K562 (cell line): ENCODE data around the gene DISC1. TPM values are rescaled to one million over a fixed set of nuclear protein-coding genes. Genes with fewer than 3 reads are reported as not detected.

Experiments
- ATAC-seq: fragments of 200-7000 bp; cut with Tn5 transposase; 3 replicates; pipeline ENCODE4 v1.9.1; 2020; ENCODE audit warnings: moderate library complexity
- BruUV-seq: library from RNA; stranded (reverse); fragments of 400-500 nt; replicated peaks from 2 replicates; lab custom pipeline; 2021; lab: Mats Ljungman, UMichigan
- CTCF ChIA-PET: fragments of 300-600 bp; formaldehyde crosslinking; extraction: SDS; loops from one replicate; lab custom pipeline; 2021; ENCODE audit warnings: low intra/inter-chr PET ratio; lab: Yijun Ruan, JAX
- POLR2A ChIA-PET: fragments of 300-600, 350-650 bp; sonication (Branson Sonifier 250); formaldehyde crosslinking; extraction: SDS; loops from one replicate; lab custom pipeline; 2021; ENCODE audit warnings: antibody characterized with exemption, inconsistent platforms; lab: Yijun Ruan, JAX
- DNase-seq, 4 experiments: peaks; one replicate each; pipeline versions ENCODE4 v3.0.0 to v3.0.0-alpha.2; 2011 to 2018; ENCODE audit warnings: low spot score in 3 of 4, mixed read lengths in 3 of 4; ENCODE audit errors: extremely low read depth in 1 of 4
- FAIRE-seq: peaks from 2 replicates; lab custom pipeline; 2011; peaks lifted over from hg19 to GRCh38; lab: Jason Lieb, UNC
- H2AFZ ChIP-seq: 2 replicates; pipeline ENCODE4 v1.6.0; 2011; ENCODE audit warnings: low read depth, low read length, control low read depth, inconsistent platforms
- H3K27ac ChIP-seq: fragments of 200-600 bp; 3 replicates; pipeline ENCODE4 v1.8.0; 2011; ENCODE audit warnings: low read depth, mild to moderate bottlenecking, control low read depth, inconsistent platforms, low read length, moderate library complexity, mixed read lengths; ENCODE audit errors: extremely low read depth
- H3K27me3 ChIP-seq, 2 experiments: fragments of 300-600 bp in 1 of 2; 2 replicates in 1 of 2; 3 replicates in 1 of 2; pipeline versions ENCODE4 v1.6.0 to v1.8.0; 2011; ENCODE audit warnings: inconsistent platforms in 2 of 2, low read length in 2 of 2, mild to moderate bottlenecking in 1 of 2, mixed read lengths in 1 of 2, moderate library complexity in 1 of 2; ENCODE audit not compliant: control insufficient read depth in 2 of 2, insufficient read depth in 2 of 2
- H3K36me3 ChIP-seq: fragments of 300-600 bp; 3 replicates; pipeline ENCODE4 v1.8.0; 2011; ENCODE audit warnings: mild to moderate bottlenecking, low read length, inconsistent platforms; ENCODE audit not compliant: control insufficient read depth, insufficient read depth
- H3K4me1 ChIP-seq, 2 experiments: fragments of 200-600 bp in 1 of 2; replicated peaks in 1 of 2; 2 replicates in 1 of 2; 3 replicates in 1 of 2; pipeline versions ENCODE4 v1.5.1 to v1.8.0; 2011; ENCODE audit warnings: inconsistent platforms in 2 of 2, low read length in 2 of 2, mild to moderate bottlenecking in 1 of 2, mixed read lengths in 1 of 2, moderate library complexity in 1 of 2; ENCODE audit not compliant: control insufficient read depth in 2 of 2, insufficient read depth in 2 of 2
- H3K4me2 ChIP-seq: 2 replicates; pipeline ENCODE4 v1.6.1; 2011; ENCODE audit warnings: low read length, control low read depth, inconsistent platforms, mixed read lengths; ENCODE audit not compliant: insufficient read depth
- H3K4me3 ChIP-seq: fragments of 200-600 bp; sonication (generic), shearing (Covaris generic); 2 replicates; pipeline ENCODE4 v1.5.1; 2016; ENCODE audit warnings: control low read depth, inconsistent platforms
- H3K79me2 ChIP-seq: fragments of 200-600 bp; 3 replicates; pipeline ENCODE4 v1.8.0; 2011; ENCODE audit warnings: low read length, inconsistent platforms; ENCODE audit not compliant: control insufficient read depth, insufficient read depth
- H3K9ac ChIP-seq, 2 experiments: 2 replicates each; pipeline versions ENCODE4 v1.6.0 to v1.6.1; 2011; ENCODE audit warnings: low read depth in 2 of 2, low read length in 2 of 2, control low read depth in 1 of 2, inconsistent platforms in 1 of 2, mild to moderate bottlenecking in 1 of 2, mixed read lengths in 1 of 2; ENCODE audit not compliant: insufficient read depth in 1 of 2
- H3K9me1 ChIP-seq: one replicate; pipeline ENCODE4 v1.6.0; 2011; ENCODE audit warnings: inconsistent platforms, mild to moderate bottlenecking, low read length, moderate library complexity; ENCODE audit not compliant: control insufficient read depth, insufficient read depth
- H3K9me3 ChIP-seq: replicated peaks from 2 replicates; pipeline ENCODE4 v1.5.1; 2011; ENCODE audit warnings: low read depth, low read length, inconsistent platforms; ENCODE audit not compliant: control insufficient read depth, insufficient read depth
- H4K20me1 ChIP-seq: replicated peaks from 2 replicates; pipeline ENCODE4 v1.6.1; 2011; ENCODE audit warnings: low read length, inconsistent platforms, mixed read lengths; ENCODE audit not compliant: control insufficient read depth, insufficient read depth
- CHCHD3 ChIP-seq: fragments of 250-450 bp; sonication (Bioruptor Pico); IDR thresholded peaks from 2 replicates; pipeline ENCODE4 v2.1.2; 2022; ENCODE audit warnings: mild to moderate bottlenecking
- CREB1 ChIP-seq, 2 experiments: sonication (generic) in 1 of 2; formaldehyde crosslinking in 1 of 2; IDR thresholded peaks; 2 replicates each; pipeline versions ENCODE4 v1.6.1 to v1.8.0; 2012 to 2022; ENCODE audit warnings: inconsistent platforms in 1 of 2, mild to moderate bottlenecking in 1 of 2, missing genetic modification reagents in 1 of 2, moderate library complexity in 1 of 2
- CTBP1 ChIP-seq: fragments of 450-650 bp; IDR thresholded peaks from 2 replicates; pipeline ENCODE4 v1.6.1; 2016; ENCODE audit warnings: borderline replicate concordance
- GTF2F1 ChIP-seq: IDR thresholded peaks from 2 replicates; pipeline ENCODE4 v1.6.1; 2011; ENCODE audit warnings: low read depth, low read length, improper control_type of control experiment
- HNRNPH1 ChIP-seq: fragments of 200-400 bp; formaldehyde crosslinking; optimal IDR thresholded peaks from 2 replicates; pipeline ENCODE3; 2017; ENCODE audit warnings: low read depth, mild to moderate bottlenecking, low read length, moderate library complexity
- L3MBTL2 ChIP-seq: fragments of 450-650 bp; IDR thresholded peaks from 2 replicates; pipeline ENCODE4 v1.6.1; 2016; ENCODE audit warnings: mild to moderate bottlenecking, moderate library complexity
- NCOR1 ChIP-seq: fragments of 450-650 bp; IDR thresholded peaks from 2 replicates; pipeline ENCODE4 v1.6.1; 2016; ENCODE audit warnings: mild to moderate bottlenecking, moderate library complexity
- NELFE ChIP-seq: IDR thresholded peaks from 2 replicates; pipeline ENCODE4 v1.6.1; 2011; ENCODE audit warnings: mild to moderate bottlenecking; ENCODE audit not compliant: insufficient read depth, insufficient read length
- NUFIP1 ChIP-seq: fragments of 450-650 bp; IDR thresholded peaks from 2 replicates; pipeline ENCODE4 v1.6.1; 2018; ENCODE audit not compliant: partially characterized antibody
- POLR2B ChIP-seq: fragments of 450-650 bp; IDR thresholded peaks from 2 replicates; pipeline ENCODE4 v1.6.1; 2018; ENCODE audit warnings: low read depth; ENCODE audit not compliant: partially characterized antibody
- PTTG1 ChIP-seq: fragments of 450-650 bp; IDR thresholded peaks from 2 replicates; pipeline ENCODE4 v1.6.1; 2016; ENCODE audit warnings: low read depth, mild to moderate bottlenecking, missing genetic modification characterization, missing compliant biosample characterization
- TRIM28 ChIP-seq: fragments of 450-650 bp; IDR thresholded peaks from 2 replicates; pipeline ENCODE4 v1.6.1; 2017
- ZNF140 ChIP-seq: fragments of 250-450 bp; sonication (Bioruptor Pico); IDR thresholded peaks from 2 replicates; pipeline ENCODE4 v1.8.0; 2021; ENCODE audit warnings: moderate library complexity, mild to moderate bottlenecking, inconsistent platforms
- ZNF217 ChIP-seq: sonication (generic); formaldehyde crosslinking; IDR thresholded peaks from 2 replicates; pipeline ENCODE4 v1.8.0; 2022; ENCODE audit warnings: mild to moderate bottlenecking, missing genetic modification reagents
- ZNF589 ChIP-seq: fragments of 200-800 bp; sonication (Bioruptor generic); IDR thresholded peaks from 2 replicates; pipeline ENCODE4 v1.6.1; 2016; ENCODE audit warnings: low read depth, missing genetic modification characterization, missing compliant biosample characterization
- ZSCAN32 ChIP-seq: fragments of 450-650 bp; formaldehyde crosslinking; IDR thresholded peaks from 2 replicates; pipeline ENCODE4 v1.4.0; 2020; ENCODE audit warnings: mild to moderate bottlenecking, moderate library complexity
- WGBS: fragments of 100-300 bp; shearing (Covaris generic); methylation state at CpG from one replicate; pipeline ENCODE4 v1.1.6; 2016; ENCODE audit warnings: low coverage, mixed read lengths; ENCODE audit not compliant: insufficient coverage; ENCODE audit errors: missing lambda C conversion rate; 5-methylcytosine and 5-hydroxymethylcytosine counted together
- in situ Hi-C: fragments of 300-500 bp; cut with MboI; formaldehyde crosslinking; loops from 4 replicates; pipeline ENCODE4 v1.15.0; 2018; ENCODE audit warnings: inconsistent platforms, mixed read lengths
- intact Hi-C: fragments of 100-400 bp; cut with micrococcal nuclease; formaldehyde crosslinking; loops from 2 replicates; pipeline ENCODE4 v1.14.2; 2022
- polyA plus RNA-seq, 8 experiments: library from polyadenylated mRNA; depleted of rRNA in 4 of 8; stranded (reverse) in 5 of 8; unstranded in 3 of 8; fragments of >200 nt; fragmentation: Nextera tagmentation in 2 of 8; fragmentation: Illumina TruSeq in 1 of 8; extraction: Ambion mirVana in 2 of 8; extraction: Trizol in 1 of 8; gene quantifications; 2 replicates each; pipeline versions ENCODE4 v1.2.1 to v1.2.3, GENCODE V29; 2011 to 2014; ENCODE audit warnings: inconsistent platforms in 1 of 8, missing spikeins in 1 of 8
- total RNA-seq, 7 experiments: library from RNA; depleted of rRNA in 6 of 7; stranded (reverse); fragments of >200 nt in 6 of 7; fragmentation: Illumina TruSeq in 2 of 7; extraction: Trizol in 2 of 7; gene quantifications; 2 replicates each; pipeline versions ENCODE4 v1.2.1 to v1.2.3, GENCODE V29; 2011 to 2021; ENCODE audit warnings: low replicate concordance in 1 of 7
- TF ChIP-seq, protein P1 (sequence below), 3 experiments: IDR thresholded peaks in 2 of 3; conservative IDR thresholded peaks in 1 of 3; 2 replicates each; pipeline ENCODE4 v1.5.1; 2011 to 2012; ENCODE audit warnings: low read length in 3 of 3, mild to moderate bottlenecking in 3 of 3, control low read depth in 2 of 3, improper control_type of control experiment in 1 of 3, inconsistent platforms in 1 of 3, low read depth in 1 of 3, mixed read lengths in 1 of 3, moderate library complexity in 1 of 3; ENCODE audit not compliant: insufficient read depth in 2 of 3
- TF ChIP-seq, protein P2 (sequence below): IDR thresholded peaks from 2 replicates; pipeline ENCODE4 v1.6.1; 2016; ENCODE audit warnings: missing genetic modification characterization, missing compliant biosample characterization
- TF ChIP-seq, protein P3 (sequence below): fragments of 250-450 bp; sonication (Bioruptor Pico); IDR thresholded peaks from 2 replicates; pipeline ENCODE4 v1.8.0; 2022; ENCODE audit warnings: inconsistent platforms

The DISC1 gene
- total and polyA plus RNA-seq, 9 of the 15 experiments (the other 6 are each of a cell fraction or from before 2014, with no cell fraction given): 0.01 to 0.11 (median 0.08) TPM; not detected in 1

DNA sequence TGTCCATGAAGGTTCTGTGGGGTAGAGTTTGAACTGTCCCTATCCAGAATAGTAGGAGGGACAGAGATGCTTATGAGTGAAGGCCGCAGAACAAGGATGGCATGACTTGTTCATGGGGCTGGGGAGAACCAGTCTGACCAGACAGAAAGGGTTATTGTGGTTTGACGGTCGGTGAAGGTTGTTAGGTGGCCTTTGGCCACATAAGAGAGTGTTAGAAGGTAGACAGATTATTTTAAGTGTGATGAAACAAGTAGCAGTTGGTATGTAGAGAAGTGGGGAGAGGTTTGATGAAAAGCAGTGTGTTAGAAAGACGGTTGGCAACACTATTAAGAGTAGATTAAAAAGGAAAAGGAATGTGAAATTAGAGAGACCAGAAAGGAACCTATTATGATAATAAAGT lies 355.1 kb downstream of the DISC1 start:
- no peak overlapping the region for H3K4me2 ChIP-seq
- H3K79me2 ChIP-seq: no peaks in the 10 kb centered on the region
- no peak overlapping the region for H3K4me3 ChIP-seq
- in situ Hi-C loops: no loop called here
- H3K27me3 ChIP-seq: no peaks in the 10 kb centered on the region
- FAIRE-seq: no peak
- H2AFZ ChIP-seq: no peak overlapping the region
- H3K9ac ChIP-seq: no peak overlapping the region
- 3% methylated on average over 4 of the region's 4 CpGs for WGBS
- H3K36me3 ChIP-seq: no peaks in the 10 kb centered on the region
- H3K27ac ChIP-seq: no peak overlapping the region
- no peaks in the 10 kb centered on the region for H3K9me1 ChIP-seq
- H3K4me1 ChIP-seq: no peaks in the 10 kb centered on the region
- DNase-seq: no peak
- CTCF ChIA-PET: no interaction called here
- no peaks in the 10 kb centered on the region for H3K9me3 ChIP-seq
- ATAC-seq: no peak
- H4K20me1 ChIP-seq: no peaks in the 10 kb centered on the region
- intact Hi-C loops: no loop called here
- POLR2A ChIA-PET: no interaction called here
- BruUV-seq: no TSS peak
- TF ChIP-seq GTF2F1 (no peak), TRIM28 (no peak), HNRNPH1 (no peak), NUFIP1 (no peak), CREB1 (IDR thresholded peaks at IDR 0.05) (no peak), CREB1 (CRISPR knock-in tag; IDR thresholded peaks at IDR 0.05) (no peak), PTTG1 (tag) (no peak), NCOR1 (no peak), ZNF217 (CRISPR knock-in tag) (no peak), ZNF140 (no peak), POLR2B (no peak), NELFE (no peak), L3MBTL2 (no peak), ZNF589 (CRISPR knock-in tag) (no peak), CTBP1 (no peak), CHCHD3 (CRISPR knock-in tag) (no peak), ZSCAN32 (CRISPR knock-in tag) (no peak)
- TF ChIP-seq, protein P1, sequence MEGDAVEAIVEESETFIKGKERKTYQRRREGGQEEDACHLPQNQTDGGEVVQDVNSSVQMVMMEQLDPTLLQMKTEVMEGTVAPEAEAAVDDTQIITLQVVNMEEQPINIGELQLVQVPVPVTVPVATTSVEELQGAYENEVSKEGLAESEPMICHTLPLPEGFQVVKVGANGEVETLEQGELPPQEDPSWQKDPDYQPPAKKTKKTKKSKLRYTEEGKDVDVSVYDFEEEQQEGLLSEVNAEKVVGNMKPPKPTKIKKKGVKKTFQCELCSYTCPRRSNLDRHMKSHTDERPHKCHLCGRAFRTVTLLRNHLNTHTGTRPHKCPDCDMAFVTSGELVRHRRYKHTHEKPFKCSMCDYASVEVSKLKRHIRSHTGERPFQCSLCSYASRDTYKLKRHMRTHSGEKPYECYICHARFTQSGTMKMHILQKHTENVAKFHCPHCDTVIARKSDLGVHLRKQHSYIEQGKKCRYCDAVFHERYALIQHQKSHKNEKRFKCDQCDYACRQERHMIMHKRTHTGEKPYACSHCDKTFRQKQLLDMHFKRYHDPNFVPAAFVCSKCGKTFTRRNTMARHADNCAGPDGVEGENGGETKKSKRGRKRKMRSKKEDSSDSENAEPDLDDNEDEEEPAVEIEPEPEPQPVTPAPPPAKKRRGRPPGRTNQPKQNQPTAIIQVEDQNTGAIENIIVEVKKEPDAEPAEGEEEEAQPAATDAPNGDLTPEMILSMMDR (IDR thresholded peaks at IDR 0.05 in 2 of 3, conservative IDR thresholded peaks at IDR 0.05 in 1 of 3; ENCODE audit: insufficient read depth in 2 of 3, low read depth in 1 of 3, low read length in 3 of 3): no peak
- TF ChIP-seq, protein P2, sequence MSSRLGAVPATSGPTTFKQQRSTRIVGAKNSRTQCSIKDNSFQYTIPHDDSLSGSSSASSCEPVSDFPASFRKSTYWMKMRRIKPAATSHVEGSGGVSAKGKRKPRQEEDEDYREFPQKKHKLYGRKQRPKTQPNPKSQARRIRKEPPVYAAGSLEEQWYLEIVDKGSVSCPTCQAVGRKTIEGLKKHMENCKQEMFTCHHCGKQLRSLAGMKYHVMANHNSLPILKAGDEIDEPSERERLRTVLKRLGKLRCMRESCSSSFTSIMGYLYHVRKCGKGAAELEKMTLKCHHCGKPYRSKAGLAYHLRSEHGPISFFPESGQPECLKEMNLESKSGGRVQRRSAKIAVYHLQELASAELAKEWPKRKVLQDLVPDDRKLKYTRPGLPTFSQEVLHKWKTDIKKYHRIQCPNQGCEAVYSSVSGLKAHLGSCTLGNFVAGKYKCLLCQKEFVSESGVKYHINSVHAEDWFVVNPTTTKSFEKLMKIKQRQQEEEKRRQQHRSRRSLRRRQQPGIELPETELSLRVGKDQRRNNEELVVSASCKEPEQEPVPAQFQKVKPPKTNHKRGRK: no peak
- TF ChIP-seq, protein P3, sequence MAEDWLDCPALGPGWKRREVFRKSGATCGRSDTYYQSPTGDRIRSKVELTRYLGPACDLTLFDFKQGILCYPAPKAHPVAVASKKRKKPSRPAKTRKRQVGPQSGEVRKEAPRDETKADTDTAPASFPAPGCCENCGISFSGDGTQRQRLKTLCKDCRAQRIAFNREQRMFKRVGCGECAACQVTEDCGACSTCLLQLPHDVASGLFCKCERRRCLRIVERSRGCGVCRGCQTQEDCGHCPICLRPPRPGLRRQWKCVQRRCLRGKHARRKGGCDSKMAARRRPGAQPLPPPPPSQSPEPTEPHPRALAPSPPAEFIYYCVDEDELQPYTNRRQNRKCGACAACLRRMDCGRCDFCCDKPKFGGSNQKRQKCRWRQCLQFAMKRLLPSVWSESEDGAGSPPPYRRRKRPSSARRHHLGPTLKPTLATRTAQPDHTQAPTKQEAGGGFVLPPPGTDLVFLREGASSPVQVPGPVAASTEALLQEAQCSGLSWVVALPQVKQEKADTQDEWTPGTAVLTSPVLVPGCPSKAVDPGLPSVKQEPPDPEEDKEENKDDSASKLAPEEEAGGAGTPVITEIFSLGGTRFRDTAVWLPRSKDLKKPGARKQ (CRISPR knock-in tag): no peak
